Measurements from ENCODE around the gene PLK3.
"Not testable (repeated sequence)": the region's sequence is repeated elsewhere in the genome, so short reads cannot be mapped to it uniquely, and the experiment has no call there.

The PLK3 gene

DNA sequence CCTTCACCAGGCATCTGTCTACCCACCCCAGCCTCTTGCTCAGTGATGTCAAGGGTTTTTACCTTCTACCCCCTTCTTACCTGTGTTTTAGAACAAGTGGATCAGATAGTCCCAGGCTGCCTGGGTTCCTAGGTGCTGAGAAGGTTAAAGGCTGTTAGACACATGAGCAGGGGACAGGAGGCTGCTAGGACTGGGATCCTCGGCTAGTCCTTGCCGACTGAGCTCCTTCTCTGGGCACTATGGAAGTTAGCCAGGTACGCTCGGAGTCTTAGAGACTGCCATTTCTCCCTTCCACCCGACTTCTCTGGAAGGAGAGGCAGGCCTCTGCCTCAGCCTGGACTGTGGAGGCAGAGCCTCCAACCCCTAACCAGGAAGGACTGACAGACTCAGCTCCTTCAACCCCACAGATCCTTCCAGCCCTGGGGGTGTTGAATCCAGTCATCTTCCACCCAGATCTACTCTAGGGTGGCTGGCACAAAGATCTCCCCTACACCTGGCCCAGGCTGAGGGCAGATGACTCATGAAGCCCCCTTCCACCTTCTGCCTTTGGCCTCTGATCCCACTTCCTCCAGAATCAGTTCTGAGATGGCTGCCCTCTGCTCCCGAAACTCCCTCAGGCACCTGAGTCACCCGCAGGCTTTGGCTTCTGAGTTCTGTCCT lies 6.7 kb downstream of the PLK3 start, which contains the start of gene DYNLT4:
DYNLT4 (minus strand) TSS at position 648 of the 660 bp plus-strand sequence. CDS start 683 bp downstream, outside the sequence.
- intact Hi-C loops (cut with DNase I): no loop called here
- peak in 2 of 42 donors; percentile 2 to 12 for DNase-seq

DNA sequence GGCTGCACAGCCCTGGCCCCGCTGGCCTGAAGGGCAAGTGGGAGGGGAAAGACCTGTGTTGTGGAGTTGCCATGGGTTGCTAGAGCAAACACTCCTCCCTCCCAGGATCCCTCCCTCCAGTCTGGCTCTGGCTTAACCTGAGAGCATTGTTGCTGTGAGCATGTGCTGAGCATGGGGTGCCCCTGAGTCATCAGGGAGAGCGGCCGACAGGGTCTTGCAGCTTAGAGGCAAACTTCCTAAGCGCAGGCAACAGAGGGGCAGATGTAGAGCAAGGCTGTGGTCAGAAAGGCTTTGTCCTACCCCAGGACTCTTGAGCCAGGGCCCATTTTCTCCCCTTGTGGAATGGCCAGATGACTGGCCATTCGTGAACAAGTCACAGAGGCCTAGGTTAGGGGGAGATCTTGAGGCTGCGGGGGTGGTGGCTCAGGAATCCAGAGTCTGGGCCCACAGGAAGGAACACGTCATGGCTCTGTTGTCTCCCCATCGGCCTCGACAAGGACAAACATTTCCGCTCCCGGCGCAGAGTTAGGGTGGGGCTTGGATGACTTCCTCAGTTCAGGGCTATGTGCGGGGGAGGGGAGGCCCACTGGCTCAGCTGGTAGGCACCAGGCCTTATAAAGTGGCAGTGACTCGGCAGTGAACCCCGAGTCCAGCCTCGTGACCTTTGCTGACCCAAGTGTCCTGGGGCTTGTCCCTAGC lies 7.3 kb downstream of the PLK3 start:
- intact Hi-C loops (cut with DNase I): no loop called here
- peak; percentile 59 to 92 (median 79) for DNase-seq

DNA sequence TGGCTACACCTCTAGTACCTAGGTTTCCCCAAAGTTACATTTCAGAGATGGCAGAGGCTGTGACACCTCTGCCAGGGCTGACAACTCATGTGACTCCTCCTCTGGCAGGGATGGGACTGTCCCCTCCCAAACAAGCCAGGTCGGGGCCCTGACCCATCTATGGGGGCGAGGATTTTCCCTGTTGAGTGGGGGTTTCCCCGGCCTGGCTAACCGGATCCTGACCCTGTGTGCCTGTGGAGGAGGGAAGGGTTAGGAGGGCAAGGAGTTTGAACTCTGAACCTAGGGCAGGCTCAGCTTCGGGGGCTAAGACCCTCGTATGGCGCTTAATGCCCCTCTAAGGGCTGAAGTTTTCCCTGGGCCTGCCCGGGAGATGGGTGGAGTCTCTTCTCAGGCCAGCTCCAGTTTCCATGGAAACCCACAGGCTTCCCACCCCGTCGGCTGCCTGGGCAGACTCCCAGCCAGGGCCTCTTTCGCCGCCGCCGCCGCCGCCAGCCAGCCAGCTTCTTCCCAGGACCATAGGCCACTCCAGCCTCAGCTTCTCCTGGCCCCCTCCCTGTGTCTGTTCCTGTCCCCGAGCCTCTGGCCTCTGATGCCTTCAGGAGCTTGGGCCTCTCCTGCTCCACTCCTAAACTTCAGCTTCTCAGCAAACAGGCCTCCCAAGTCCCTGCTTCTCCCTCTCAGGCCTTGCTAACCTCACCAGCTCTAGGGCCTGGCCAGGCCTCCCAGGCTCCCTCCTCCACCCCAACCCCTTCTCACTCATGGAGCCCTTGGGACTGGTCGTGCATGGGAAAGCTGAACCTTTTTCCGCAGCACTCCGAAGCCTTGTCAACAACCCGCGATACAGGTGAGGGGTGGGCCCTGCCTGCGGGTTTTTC lies 8.1 kb downstream of the PLK3 start, which contains the start of gene BTBD19:
BTBD19 (plus strand) TSS at position 461 of the 875 bp plus-strand sequence; CDS start at position 759, 298 bp downstream.
- peak in 40 of 42 donors; percentile 60 to 91 (median 77) for DNase-seq
- intact Hi-C loops (cut with DNase I): no loop called here

DNA sequence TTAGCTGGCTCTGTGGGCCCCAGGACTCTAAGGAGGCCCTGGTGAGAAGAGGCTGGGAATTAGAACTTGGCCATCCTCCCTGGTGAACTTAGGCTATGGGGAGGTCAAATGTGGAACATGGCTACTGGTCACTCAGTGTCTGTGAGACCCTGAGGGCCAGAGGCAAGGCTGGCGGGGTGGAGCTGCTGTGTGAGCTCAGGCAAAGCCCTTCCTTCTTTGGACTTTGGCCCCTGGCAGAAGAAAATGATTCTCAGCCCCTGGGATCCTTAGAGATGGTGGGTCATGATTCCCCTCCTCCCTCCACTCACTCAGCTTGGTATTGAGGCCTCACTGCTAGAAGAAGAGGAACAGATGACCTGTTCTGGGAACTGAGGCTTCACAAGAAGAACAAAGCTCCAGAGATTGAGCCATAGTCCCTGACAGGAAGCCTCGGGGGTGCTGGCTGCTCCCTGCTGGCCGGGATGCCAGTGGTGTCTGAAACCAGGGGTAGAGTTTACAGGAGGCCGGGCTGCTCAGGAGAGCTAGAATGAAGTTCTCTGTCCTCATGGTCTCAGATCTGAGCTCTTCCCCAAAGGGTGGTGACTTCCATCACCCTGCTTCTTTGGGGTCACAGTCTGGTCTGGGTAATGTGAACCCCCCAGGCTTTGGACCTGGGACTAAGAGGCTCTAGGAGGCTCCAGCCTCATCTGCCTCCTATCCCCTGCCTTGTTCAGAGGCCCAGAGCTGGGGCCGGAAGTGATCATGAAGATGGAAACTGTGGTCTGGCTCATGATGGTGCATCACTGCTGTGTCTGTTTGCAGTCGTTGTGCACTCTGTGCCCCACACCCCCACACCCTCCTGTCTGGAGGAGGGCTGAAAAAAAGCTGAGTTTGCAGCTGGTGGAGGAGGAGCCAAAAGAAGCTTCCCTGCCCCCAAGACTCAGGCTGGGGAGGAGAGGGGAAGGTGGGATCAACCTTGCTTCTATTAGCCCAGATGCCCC lies 9.1 kb downstream of the PLK3 start:
- intact Hi-C loops (cut with DNase I): no loop called here
- peak in 20 of 42 donors; percentile 32 to 74 (median 52) for DNase-seq

DNA sequence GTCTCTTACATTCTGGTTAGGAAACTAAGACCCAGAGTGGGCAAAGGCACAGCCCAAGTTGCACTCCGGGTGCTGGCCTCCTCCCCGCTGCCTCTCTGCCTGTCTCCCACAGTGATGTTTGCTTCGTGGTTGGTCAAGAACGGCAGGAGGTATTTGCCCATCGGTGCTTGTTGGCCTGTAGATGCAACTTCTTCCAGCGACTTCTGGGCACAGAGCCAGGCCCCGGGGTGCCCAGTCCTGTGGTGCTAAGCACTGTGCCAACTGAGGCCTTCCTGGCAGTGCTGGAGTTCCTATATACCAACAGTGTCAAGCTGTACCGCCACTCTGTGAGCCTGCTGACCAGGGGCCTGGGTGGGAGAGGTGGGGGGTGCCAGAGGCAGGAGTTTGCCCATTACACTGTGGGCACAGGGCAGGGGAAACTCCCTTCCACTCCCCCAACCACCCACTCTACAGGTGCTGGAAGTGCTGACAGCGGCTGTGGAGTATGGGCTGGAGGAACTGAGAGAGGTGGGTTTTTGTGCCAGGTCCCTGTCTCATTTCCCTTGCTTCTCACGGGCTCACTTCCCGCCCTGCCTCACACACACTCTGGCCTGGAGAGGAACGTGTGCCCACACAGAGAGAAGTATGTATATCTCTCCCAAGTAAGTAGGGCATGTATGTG lies 10.1 kb downstream of the PLK3 start:
- peak in 29 of 42 donors; percentile 38 to 76 (median 57) for DNase-seq
- intact Hi-C loops (cut with DNase I): no loop called here

DNA sequence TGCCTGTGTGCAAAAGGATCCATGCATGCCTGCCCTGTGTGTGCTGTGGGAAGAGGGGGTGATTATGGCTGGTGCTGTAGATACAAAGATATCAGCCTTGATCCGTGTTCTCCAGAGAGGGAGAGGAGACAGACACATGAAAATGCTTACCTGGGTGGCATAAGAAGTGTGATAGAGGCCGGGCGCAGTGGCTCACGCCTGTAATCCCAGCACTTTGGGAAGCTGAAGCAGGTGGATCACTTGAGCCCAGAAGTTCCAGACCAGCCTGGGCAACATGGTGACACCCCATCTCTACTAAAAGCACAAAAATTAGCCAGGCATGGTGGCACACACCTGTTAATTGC lies 10.6 kb downstream of the PLK3 start:
- DNase-seq: peak in 2 of 42 donors; percentile 11 to 16
- intact Hi-C loops (cut with DNase I): not testable (repeated sequence)

DNA sequence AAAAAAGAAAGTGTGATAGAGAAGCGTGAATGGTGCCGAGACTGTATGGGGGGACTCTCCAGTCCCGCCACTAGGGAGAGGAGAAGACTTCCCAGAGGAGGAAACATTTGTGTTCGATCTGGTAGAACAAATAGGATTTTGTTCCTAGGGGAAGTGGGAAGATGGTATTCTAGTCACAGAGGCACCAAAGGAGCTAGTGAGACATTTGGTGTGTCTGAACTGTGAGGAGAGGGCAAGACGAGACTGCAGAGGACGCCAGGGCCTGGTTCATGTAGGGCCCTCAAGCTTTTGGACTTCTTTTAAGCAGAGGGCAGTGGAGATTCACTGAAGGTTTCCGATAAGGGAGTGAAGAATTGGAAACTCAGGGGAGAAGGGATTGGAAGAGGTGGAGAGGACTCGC lies 11.1 kb downstream of the PLK3 start:
- intact Hi-C loops (cut with DNase I): no loop called here
- DNase-seq: peak in 1 of 42 donors; percentile 1

DNA sequence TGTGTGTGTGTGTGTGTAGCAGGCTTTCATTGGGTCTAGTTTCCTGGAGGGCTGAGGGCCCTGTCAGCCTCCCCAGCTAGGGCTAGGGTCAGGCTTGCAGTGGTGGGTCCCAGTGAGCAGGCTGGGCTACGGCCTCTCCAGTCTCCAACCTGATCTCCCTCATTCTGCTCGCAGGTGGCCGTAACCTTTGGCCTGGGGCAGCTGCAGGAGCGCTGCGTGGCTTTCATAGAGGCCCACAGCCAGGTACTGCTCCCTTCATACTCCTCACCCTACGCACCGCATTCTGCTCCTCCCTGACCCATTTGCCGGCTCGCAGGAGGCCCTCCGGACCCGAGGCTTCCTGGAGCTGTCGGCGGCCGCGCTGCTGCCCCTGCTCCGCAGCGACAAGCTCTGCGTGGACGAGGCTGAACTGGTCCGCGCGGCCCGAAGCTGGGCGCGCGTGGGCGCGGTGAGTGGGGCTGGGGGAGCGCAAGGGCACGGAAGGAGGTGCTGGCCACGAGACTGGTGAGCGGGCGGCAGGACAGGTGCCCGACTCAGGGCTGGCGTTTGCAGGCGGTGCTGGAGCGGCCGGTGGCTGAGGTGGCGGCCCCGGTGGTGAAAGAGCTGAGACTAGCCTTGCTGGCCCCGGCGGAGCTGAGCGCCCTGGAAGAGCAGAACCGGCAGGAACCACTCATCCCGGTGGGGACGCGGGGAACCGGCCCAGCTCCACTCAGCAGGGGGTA lies 12.8 kb downstream of the PLK3 start:
- intact Hi-C loops (cut with DNase I): no loop called here
- DNase-seq: peak in 12 of 42 donors; percentile 21 to 65 (median 49)

DNA sequence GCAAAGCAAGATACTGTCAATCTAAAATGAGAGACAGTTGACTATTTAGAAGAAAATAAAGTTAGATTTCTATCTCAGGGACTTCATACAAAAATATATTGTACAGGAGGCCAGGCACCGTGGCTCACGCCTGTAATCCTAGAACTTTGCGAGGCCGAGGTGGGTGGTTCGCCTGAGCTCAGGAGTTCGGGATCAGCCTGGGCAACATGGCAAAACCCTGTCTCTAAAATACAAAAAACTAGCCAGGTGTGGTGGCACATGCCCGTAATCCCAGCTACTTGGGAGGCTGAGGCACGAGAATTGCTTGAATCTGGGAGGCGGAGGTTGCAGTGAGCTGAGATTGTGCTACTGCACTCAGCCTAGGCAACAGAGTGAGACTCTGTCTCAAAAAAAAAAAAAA lies 15.7 kb downstream of the PLK3 start:
- intact Hi-C loops (cut with DNase I): not testable (repeated sequence)
- peak in 1 of 42 donors; percentile 20 for DNase-seq

DNA sequence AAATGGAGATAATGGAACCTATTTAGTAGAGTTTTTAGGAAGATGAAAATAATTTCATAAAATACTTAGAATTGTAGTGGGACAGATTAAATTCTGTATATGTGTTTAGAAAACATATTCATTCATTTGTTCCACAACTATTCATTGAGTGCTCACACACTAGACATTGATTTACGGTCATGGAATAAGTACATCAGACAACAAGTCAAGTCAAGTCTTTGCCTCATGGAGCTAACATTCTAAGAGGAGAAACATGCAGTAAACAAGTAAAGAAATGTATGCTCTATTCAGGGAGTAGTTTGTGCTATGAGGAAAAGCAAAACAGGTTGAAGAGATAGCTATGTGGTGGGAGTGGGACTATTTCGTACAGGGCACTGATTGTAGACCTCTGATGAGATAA lies 17.1 kb downstream of the PLK3 start:
- no peak for DNase-seq
- intact Hi-C loops (cut with DNase I): no loop called here

DNA sequence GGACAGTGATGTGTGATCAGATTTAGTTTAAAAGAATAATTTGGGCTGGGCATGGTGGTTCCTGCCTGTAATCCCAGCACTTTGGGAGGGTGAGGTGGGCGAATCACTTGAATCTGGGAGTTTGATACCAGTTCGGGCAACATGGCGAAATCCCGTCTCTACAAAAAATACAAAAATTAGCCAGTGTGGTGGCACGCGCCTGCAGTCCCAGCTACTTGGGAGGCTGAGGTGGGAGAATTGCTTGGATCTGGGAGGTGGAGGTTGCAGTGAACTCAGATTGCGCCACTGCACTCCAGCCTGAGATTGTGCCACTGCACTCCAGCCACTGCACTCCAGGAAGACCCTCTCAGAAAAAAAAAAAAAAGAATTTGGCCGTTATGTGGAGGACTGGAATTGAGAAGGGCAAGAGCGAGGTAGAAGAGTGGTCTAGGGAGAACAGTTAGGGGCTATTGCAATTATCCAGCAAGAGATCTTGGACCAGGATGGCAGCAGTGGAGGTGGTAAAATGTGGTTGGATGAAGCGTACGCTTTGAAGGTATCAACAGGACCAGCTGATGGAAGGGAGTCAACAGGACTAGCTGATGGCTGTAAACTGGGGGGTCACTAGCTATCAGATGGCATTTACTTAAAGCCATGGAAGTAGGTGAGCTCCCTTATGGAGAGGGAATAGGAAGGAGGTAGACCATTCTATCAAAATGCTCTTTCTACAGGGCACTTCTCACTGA lies 17.8 kb downstream of the PLK3 start:
- intact Hi-C loops (cut with DNase I): no loop called here
- peak in 1 of 42 donors; percentile 25 for DNase-seq

DNA sequence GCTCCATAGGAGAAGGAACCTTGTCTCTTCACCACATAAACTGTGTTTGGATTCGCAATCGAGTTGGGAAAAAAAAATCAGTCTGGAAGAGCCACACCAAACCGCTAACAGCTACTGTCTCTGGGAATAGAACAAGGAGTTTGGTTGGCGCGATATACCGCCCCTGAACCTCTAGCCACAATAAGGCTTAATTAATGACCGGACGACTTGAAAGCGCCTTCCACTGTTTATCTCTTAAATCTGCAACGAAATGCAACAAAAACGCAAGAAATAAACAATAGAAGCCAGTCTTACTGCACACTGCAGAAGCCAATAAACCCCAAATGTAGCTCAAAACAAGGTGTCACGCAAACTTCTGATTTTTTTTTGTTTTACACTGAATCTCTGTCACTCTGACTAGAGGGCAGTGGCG lies 19.0 kb downstream of the PLK3 start:
- intact Hi-C loops (cut with DNase I): no loop called here

DNA sequence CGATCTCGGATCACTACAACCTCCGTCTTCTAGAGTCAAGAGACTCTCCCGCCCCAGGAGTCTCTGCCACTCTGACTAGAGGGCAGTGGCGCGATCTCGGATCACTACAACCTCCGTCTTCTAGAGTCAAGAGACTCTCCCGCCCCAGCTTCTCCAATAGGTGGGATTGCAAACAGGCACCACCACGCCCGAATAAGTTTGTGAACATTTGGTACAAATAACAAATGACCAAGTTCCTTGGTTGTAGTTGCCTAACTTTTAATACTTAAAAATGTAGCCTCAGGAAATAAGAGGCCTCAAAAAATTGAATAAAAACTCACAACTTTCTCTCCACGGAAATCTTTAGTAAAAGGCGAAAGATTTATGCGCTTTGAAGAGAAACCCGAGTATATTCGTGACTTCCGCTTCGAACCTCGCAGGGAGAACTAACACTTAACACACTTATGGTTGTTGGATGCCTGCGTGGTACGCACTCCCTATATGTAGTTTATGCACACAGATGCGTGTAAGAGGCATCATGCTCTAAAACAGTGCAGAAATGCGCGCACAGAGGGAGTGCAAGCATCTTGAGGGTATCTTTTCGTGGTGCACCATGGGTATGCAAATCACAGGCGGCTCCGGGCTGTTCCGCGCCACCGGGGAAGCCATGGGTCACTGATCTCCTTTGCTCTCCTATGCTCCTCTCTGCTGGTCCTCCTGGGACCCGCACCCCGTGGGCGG lies 19.6 kb downstream of the PLK3 start:
- intact Hi-C loops (cut with DNase I): loop anchor here (2.0 kb wide), 1 partner anchor 19 kb away; the partner anchor contains the start of gene PLK3
- DNase-seq: peak in 41 of 42 donors; percentile 45 to 85 (median 67)

More for the DNA sequence above, 19.0 kb downstream of the PLK3 start:
- peak in 3 of 42 donors; percentile 0 to 6 (median 5) for DNase-seq

DNA sequence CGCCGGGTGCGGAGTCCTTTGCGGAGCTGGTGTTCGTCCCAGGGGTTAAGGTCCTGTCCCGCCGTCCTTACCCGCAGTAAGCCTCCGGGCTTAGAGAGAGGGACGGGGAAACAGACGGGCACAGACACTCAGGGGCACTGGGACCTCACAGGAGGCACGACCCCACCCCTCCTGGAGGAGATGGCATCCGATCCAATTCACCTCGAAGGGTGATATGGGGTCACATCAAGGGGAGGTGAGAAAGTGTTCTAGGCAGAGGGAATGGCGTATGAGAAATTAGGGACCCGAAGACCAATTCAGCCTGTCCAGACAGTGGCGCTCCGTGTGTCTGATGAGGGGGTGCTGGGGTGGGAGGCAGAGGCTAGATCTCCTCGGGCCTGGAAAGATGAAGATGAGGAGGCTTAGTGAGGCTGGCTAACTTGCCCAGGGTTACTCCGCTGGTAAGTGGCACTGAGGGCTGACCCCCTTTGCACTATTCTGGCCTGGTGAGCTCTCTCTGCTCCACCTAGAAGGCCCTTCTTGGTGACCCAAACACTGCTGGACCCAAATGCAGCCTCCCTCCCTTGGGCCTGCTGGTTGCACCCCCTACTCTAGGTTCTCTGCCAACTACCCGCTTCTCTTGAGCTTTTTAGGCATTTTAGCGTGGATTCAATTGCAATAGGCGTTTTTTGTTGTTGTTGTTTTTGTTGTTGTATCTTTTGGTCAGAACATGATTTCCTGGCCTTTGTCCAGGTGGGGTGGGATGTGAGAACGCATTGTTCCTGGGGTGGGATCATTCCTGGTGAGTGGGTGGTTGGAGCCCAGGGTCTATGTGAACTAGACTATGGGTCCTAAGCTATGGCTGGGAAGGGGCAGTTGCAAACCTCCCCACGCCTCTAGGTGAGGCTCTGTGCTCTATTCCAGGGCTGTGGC lies 20.4 kb downstream of the PLK3 start:
- DNase-seq: peak in 2 of 42 donors; percentile 4 to 28
- intact Hi-C loops (cut with DNase I): loop anchor here (2.0 kb wide), 1 partner anchor 20 kb away; the partner anchor contains the start of gene PLK3
